Astrocyte (in vitro differentiated cells and primary cell): Measurements from ENCODE around the gene CBX6. TPM values are rescaled to one million over a fixed set of nuclear protein-coding genes. Genes with fewer than 3 reads are reported as not detected.

ENCODE experiments used
- DNase-seq: peaks from one replicate; pipeline ENCODE4 v3.0.0-alpha.2; 2010; ENCODE audit warnings: low read depth
- FAIRE-seq: peaks from 2 replicates; lab custom pipeline; 2011; peaks lifted over from hg19 to GRCh38; lab: Jason Lieb, UNC
- H2AFZ ChIP-seq: 2 replicates; pipeline ENCODE4 v1.6.0; 2012; ENCODE audit warnings: low read depth, low read length, inconsistent platforms
- H3K27ac ChIP-seq: 2 replicates; pipeline ENCODE4 v1.5.1; 2011; ENCODE audit warnings: low read depth, low read length, inconsistent platforms
- H3K27me3 ChIP-seq: 2 replicates; pipeline ENCODE4 v1.6.0; 2011; ENCODE audit warnings: low read length, inconsistent platforms; ENCODE audit not compliant: insufficient read depth
- H3K36me3 ChIP-seq: 2 replicates; pipeline ENCODE4 v1.5.1; 2011; ENCODE audit warnings: low read length, inconsistent platforms; ENCODE audit not compliant: insufficient read depth
- H3K4me1 ChIP-seq: 2 replicates; pipeline ENCODE4 v1.5.1; 2011; ENCODE audit warnings: low read length, inconsistent platforms; ENCODE audit not compliant: insufficient read depth
- H3K4me2 ChIP-seq: 2 replicates; pipeline ENCODE4 v1.6.0; 2012; ENCODE audit warnings: low read length, inconsistent platforms
- H3K4me3 ChIP-seq: 2 replicates; pipeline ENCODE4 v1.5.1; 2011; ENCODE audit warnings: low read depth, mild to moderate bottlenecking, low read length, inconsistent platforms; ENCODE audit not compliant: insufficient read depth
- H3K79me2 ChIP-seq: 2 replicates; pipeline ENCODE4 v1.6.0; 2012; ENCODE audit warnings: mild to moderate bottlenecking, low read length, inconsistent platforms; ENCODE audit not compliant: insufficient read depth
- H3K9ac ChIP-seq: 2 replicates; pipeline ENCODE4 v1.6.0; 2012; ENCODE audit warnings: mild to moderate bottlenecking, low read length, inconsistent platforms
- H3K9me3 ChIP-seq: 2 replicates; pipeline ENCODE4 v1.5.1; 2012; ENCODE audit warnings: low read depth, mild to moderate bottlenecking, low read length, inconsistent platforms; ENCODE audit not compliant: insufficient read depth
- H4K20me1 ChIP-seq: 2 replicates; pipeline ENCODE4 v1.6.0; 2012; ENCODE audit warnings: low read length, inconsistent platforms; ENCODE audit not compliant: insufficient read depth
- H3K27ac Mint-ChIP-seq: one replicate; pipeline ENCODE4 v1.8.0; 2021; ENCODE audit warnings: mild to moderate bottlenecking, mixed read lengths; ENCODE audit not compliant: unreplicated experiment
- H3K27me3 Mint-ChIP-seq: one replicate; pipeline ENCODE4 v1.8.0; 2021; ENCODE audit warnings: low read depth, mixed read lengths; ENCODE audit not compliant: unreplicated experiment
- H3K36me3 Mint-ChIP-seq: one replicate; pipeline ENCODE4 v1.8.0; 2021; ENCODE audit warnings: low read depth, mixed read lengths; ENCODE audit not compliant: unreplicated experiment
- H3K4me1 Mint-ChIP-seq: one replicate; pipeline ENCODE4 v1.8.0; 2021; ENCODE audit warnings: low read depth, mixed read lengths; ENCODE audit not compliant: unreplicated experiment
- H3K4me3 Mint-ChIP-seq: one replicate; pipeline ENCODE4 v1.8.0; 2021; ENCODE audit warnings: mild to moderate bottlenecking, moderate library complexity, mixed read lengths; ENCODE audit not compliant: unreplicated experiment
- H3K9me3 Mint-ChIP-seq: one replicate; pipeline ENCODE4 v1.8.0; 2021; ENCODE audit warnings: mild to moderate bottlenecking, mixed read lengths; ENCODE audit not compliant: unreplicated experiment
- EZH2 ChIP-seq: IDR thresholded peaks from 2 replicates; pipeline ENCODE4 v1.6.1; 2012; ENCODE audit warnings: mild to moderate bottlenecking, low read length, inconsistent platforms; ENCODE audit not compliant: insufficient read depth
- total RNA-seq: library from RNA; stranded (reverse); gene quantifications from 2 replicates; pipeline ENCODE4 v1.2.1, GENCODE V29; 2021
- TF ChIP-seq, protein P1 (sequence below): IDR thresholded peaks from 2 replicates; pipeline ENCODE4 v1.5.1; 2011; ENCODE audit warnings: low read depth, mild to moderate bottlenecking, inconsistent platforms, low read length, moderate library complexity; ENCODE audit not compliant: insufficient read depth

CBX6 gene
- total RNA-seq, 1 donor from 2014 or later, result 34.9 TPM

DNA sequence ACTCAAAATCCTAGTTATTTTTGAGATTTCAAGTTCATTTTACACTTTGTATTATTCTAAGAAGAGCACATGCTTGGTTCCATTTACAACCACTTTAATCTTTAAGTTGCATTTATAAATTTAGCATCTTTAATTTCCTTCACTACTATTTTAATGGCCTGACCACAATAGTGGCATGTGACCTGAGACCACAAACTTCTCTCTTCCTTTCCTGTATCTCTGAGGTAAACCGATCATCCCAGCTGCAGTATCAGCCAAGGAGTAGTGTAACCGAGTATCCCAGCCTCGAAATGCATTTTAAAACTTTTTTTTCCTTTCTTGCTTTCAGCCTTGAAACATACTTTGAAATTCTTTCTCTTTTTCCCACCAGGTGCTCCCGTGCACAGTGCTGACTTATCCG, 28.7 kb upstream of the CBX6 start:
- Histone ChIP-seq H2AFZ (no peak overlapping the region), H3K27ac (no peak overlapping the region), H3K36me3 (no peaks in the 10 kb centered on the region), H3K4me3 (no peak overlapping the region), H4K20me1 (no peaks in the 10 kb centered on the region), H3K79me2 (no peaks in the 10 kb centered on the region), H3K4me1 (no peaks in the 10 kb centered on the region), H3K9ac (no peak overlapping the region), H3K9me3 (peaks cover 4% of the 10 kb centered on the region), H3K4me2 (no peak overlapping the region), H3K27me3 (peaks cover 3% of the 10 kb centered on the region)
- H3K4me3 Mint-ChIP-seq, result no peak overlapping the region
- peaks cover 9% of the 10 kb centered on the region for H3K27me3 Mint-ChIP-seq
- no peaks in the 10 kb centered on the region for H3K4me1 Mint-ChIP-seq
- H3K9me3 Mint-ChIP-seq, result peaks cover 2% of the 10 kb centered on the region
- FAIRE-seq, result no peak
- H3K27ac Mint-ChIP-seq, result no peak overlapping the region
- DNase-seq, result no peak
- no peaks in the 10 kb centered on the region for H3K36me3 Mint-ChIP-seq
- TF ChIP-seq EZH2, result no peak
- TF ChIP-seq, protein P1, sequence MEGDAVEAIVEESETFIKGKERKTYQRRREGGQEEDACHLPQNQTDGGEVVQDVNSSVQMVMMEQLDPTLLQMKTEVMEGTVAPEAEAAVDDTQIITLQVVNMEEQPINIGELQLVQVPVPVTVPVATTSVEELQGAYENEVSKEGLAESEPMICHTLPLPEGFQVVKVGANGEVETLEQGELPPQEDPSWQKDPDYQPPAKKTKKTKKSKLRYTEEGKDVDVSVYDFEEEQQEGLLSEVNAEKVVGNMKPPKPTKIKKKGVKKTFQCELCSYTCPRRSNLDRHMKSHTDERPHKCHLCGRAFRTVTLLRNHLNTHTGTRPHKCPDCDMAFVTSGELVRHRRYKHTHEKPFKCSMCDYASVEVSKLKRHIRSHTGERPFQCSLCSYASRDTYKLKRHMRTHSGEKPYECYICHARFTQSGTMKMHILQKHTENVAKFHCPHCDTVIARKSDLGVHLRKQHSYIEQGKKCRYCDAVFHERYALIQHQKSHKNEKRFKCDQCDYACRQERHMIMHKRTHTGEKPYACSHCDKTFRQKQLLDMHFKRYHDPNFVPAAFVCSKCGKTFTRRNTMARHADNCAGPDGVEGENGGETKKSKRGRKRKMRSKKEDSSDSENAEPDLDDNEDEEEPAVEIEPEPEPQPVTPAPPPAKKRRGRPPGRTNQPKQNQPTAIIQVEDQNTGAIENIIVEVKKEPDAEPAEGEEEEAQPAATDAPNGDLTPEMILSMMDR, result no peak

DNA sequence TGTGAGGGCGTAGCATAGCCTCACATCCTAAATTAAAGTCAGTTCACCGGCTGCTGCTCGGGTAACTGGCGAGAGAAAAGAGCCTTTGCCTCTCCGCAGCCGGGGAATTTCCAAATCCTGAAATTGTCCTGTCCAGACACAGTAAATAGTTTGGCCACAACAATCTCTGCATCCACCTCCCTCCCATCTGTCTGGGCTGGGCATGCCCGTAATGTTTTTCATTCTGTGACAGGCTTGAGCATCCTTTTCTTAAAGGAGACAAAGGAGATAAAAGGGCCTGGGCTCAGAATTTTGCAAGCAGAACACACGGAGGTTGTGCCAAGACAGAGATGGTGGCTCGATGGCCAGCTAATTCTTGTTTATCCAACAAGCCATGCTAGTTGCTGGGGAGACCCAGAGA, 19.2 kb upstream of the CBX6 start:
- Histone ChIP-seq H2AFZ (peak overlapping the region; percentile 2), H3K9ac (no peak overlapping the region), H3K27me3 (peaks cover 14% of the 10 kb centered on the region), H4K20me1 (no peaks in the 10 kb centered on the region), H3K4me3 (no peak overlapping the region), H3K4me1 (no peaks in the 10 kb centered on the region), H3K36me3 (no peaks in the 10 kb centered on the region), H3K4me2 (no peak overlapping the region), H3K27ac (no peak overlapping the region), H3K79me2 (no peaks in the 10 kb centered on the region), H3K9me3 (no peaks in the 10 kb centered on the region)
- FAIRE-seq, result no peak
- Mint-ChIP-seq H3K36me3 (no peaks in the 10 kb centered on the region), H3K27me3 (peaks cover 12% of the 10 kb centered on the region), H3K27ac (no peak overlapping the region), H3K4me1 (no peaks in the 10 kb centered on the region), H3K4me3 (no peak overlapping the region), H3K9me3 (no peaks in the 10 kb centered on the region)
- DNase-seq, result no peak
- TF ChIP-seq EZH2, result no peak
- TF ChIP-seq, protein P1, result no peak

DNA sequence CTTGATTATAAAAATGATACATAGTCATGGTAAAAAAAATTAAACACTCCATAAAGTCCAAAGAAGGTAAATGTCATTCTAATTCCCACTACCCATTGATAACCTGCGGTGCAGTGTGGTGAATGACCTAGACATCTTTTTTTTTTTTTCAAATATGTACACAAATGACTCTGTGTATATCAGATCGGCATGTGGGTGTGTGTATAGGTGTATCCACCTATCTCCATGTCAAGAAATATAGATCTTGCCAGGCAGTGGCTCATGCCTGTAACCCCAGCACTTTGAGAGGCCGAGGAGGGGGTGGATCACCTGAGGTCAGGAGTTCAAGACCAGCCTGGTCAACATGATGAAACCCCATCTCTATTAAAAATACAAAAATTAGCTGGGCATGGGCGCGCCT, 18.4 kb upstream of the CBX6 start:
- H3K4me3 Mint-ChIP-seq, result no peak overlapping the region
- Histone ChIP-seq H3K4me1 (no peaks in the 10 kb centered on the region), H3K79me2 (no peaks in the 10 kb centered on the region), H3K36me3 (no peaks in the 10 kb centered on the region), H4K20me1 (no peaks in the 10 kb centered on the region), H3K9me3 (no peaks in the 10 kb centered on the region), H2AFZ (no peak overlapping the region), H3K9ac (no peak overlapping the region), H3K27me3 (peaks cover 14% of the 10 kb centered on the region), H3K4me2 (no peak overlapping the region), H3K27ac (no peak overlapping the region), H3K4me3 (no peak overlapping the region)
- TF ChIP-seq EZH2, result no peak
- TF ChIP-seq, protein P1, result no peak
- no peaks in the 10 kb centered on the region for H3K9me3 Mint-ChIP-seq
- H3K27me3 Mint-ChIP-seq, result peaks cover 12% of the 10 kb centered on the region
- no peaks in the 10 kb centered on the region for H3K4me1 Mint-ChIP-seq
- no peaks in the 10 kb centered on the region for H3K36me3 Mint-ChIP-seq
- no peak overlapping the region for H3K27ac Mint-ChIP-seq
- FAIRE-seq, result no peak
- no peak for DNase-seq
